AG04450 (cell line): ENCODE results near the gene GPR68. TPM values are rescaled to one million over a fixed set of nuclear protein-coding genes. Genes with fewer than 3 reads are reported as not detected.
"Not testable (repeated sequence)": the region's sequence is repeated elsewhere in the genome, so short reads cannot be mapped to it uniquely, and the experiment has no call there.

Experiments
- CTCF ChIA-PET: fragments of 300-600, 350-600 bp; formaldehyde crosslinking; extraction: SDS; loops from one replicate; lab custom pipeline; 2022; ENCODE audit warnings: antibody characterized with exemption, inconsistent platforms; lab: Charles Lee
- POLR2A ChIA-PET: fragments of 350-600 bp; formaldehyde crosslinking; extraction: SDS; loops from one replicate; lab custom pipeline; 2021; ENCODE audit warnings: antibody characterized with exemption, inconsistent platforms; lab: Yijun Ruan, JAX
- DNase-seq: peaks from one replicate; pipeline ENCODE4 v3.0.0-alpha.2; 2011; ENCODE audit warnings: low read depth, low spot score
- H3K27ac ChIP-seq: one replicate; pipeline ENCODE4 v1.5.1; 2012; ENCODE audit warnings: low read depth, low read length, control low read depth
- H3K27me3 ChIP-seq: one replicate; pipeline ENCODE4 v1.6.0; 2012; ENCODE audit warnings: low read length; ENCODE audit not compliant: control insufficient read depth, insufficient read depth
- H3K4me3 ChIP-seq: 2 replicates; pipeline ENCODE4 v1.5.1; 2011; ENCODE audit warnings: mild to moderate bottlenecking, low read depth, low read length, control low read depth
- H3K9me3 ChIP-seq: 2 replicates; pipeline ENCODE4 v1.5.1; 2012; ENCODE audit warnings: low read length; ENCODE audit not compliant: control insufficient read depth, insufficient read depth
- polyA plus RNA-seq: library from polyadenylated mRNA; depleted of rRNA; stranded (reverse); fragments of >200 nt; gene quantifications from 2 replicates; pipeline ENCODE4 v1.2.3, GENCODE V29; 2011
- TF ChIP-seq, protein P1 (sequence below): IDR thresholded peaks from 2 replicates; pipeline ENCODE4 v1.5.1; 2011; ENCODE audit warnings: low read depth, low read length, control low read depth, inconsistent platforms

GPR68 gene
- polyA plus RNA-seq, 1 experiment = 0.83 TPM

DNA sequence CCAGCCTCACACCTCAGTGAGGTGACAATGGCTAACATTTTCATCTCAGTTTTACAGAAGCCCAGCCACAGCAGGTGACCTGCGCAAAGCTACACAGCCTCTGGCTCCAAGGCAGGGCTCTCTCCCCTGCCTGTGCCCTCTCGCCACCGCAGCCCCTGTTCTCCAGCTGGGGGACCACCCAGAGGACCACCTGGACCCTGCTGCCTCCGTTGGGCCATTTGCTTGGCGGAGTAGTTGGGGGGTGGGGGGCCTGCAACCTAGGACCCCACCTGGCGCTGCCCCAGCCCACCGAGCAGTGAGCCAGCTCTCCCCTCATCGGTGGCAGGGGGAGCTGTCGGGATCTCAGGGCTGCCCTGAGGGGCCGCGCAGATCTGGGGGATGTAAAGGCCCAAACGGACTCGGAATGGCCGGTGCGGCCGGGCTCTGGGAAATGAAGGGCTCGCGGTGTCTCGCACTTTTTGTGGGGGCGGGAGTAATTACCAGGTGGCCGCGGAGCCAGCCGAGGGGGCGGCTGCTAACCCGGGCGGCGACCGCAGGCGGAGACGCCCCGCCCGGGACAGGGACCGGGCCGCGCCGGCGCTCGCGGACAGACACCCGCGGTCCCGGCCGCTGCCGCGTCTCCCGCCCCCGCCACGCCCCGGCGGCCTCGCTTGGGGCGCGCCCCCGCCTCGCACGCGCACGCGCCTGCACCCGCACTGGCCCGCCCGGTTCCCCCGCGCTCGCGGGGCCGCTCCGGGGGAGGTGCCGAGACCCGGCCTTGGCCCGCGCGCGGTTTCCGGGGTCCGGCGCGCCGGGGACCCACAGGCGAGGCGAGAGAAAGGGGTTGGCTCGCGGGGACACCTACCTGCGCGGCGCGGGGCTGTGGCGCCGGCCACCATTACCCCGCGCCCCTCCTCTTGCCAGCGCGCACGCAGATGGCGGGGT, 8.6 kb upstream of the GPR68 start:
- no peak for DNase-seq
- CTCF ChIA-PET = interaction anchor here (0.6 to 1.9 kb wide), 3 partner anchors 35 to 76 kb away, joined by 3 to 8 read pairs (median 6); no protein-coding TSS in a partner anchor
- Histone ChIP-seq H3K4me3 (peak overlapping the region; percentile 56), H3K27me3 (peaks cover 19% of the 10 kb centered on the region), H3K27ac (no peak overlapping the region), H3K9me3 (peaks cover 3% of the 10 kb centered on the region; the same call in 1 of the 2 replicates)
- TF ChIP-seq, protein P1, sequence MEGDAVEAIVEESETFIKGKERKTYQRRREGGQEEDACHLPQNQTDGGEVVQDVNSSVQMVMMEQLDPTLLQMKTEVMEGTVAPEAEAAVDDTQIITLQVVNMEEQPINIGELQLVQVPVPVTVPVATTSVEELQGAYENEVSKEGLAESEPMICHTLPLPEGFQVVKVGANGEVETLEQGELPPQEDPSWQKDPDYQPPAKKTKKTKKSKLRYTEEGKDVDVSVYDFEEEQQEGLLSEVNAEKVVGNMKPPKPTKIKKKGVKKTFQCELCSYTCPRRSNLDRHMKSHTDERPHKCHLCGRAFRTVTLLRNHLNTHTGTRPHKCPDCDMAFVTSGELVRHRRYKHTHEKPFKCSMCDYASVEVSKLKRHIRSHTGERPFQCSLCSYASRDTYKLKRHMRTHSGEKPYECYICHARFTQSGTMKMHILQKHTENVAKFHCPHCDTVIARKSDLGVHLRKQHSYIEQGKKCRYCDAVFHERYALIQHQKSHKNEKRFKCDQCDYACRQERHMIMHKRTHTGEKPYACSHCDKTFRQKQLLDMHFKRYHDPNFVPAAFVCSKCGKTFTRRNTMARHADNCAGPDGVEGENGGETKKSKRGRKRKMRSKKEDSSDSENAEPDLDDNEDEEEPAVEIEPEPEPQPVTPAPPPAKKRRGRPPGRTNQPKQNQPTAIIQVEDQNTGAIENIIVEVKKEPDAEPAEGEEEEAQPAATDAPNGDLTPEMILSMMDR = peak; percentile 26; the same call in 1 of the 2 replicates
- POLR2A ChIA-PET = no interaction called here

DNA sequence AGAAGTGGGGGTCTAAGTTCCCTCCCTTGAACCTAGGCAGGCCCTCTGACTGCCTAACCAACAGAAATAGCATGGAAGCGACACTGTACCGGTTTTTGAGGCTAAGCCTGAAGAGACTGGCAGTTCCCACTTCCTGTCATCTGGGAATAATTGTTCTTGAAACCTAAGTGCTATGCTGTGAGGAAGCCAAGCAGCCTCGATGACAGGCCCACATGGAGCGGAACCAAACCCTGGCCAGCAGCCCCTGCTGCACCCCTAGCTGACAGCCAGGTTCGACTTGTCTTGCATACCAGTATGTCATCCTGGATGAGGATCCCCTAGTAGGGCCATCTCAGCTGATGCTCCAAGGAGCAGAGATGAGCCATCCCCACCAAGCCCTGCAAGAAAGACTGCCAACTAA, 6.4 kb upstream of the GPR68 start:
- Histone ChIP-seq H3K4me3 (no peak overlapping the region), H3K27me3 (peaks cover 11% of the 10 kb centered on the region), H3K9me3 (peaks cover 3% of the 10 kb centered on the region; the same call in 1 of the 2 replicates), H3K27ac (no peak overlapping the region)
- no peak for DNase-seq
- ChIA-PET CTCF (interaction anchor here (0.8 kb wide), 1 partner anchor 78 kb away, joined by 5 read pairs; no protein-coding TSS in a partner anchor), POLR2A (no interaction called here)
- TF ChIP-seq, protein P1 = no peak

DNA sequence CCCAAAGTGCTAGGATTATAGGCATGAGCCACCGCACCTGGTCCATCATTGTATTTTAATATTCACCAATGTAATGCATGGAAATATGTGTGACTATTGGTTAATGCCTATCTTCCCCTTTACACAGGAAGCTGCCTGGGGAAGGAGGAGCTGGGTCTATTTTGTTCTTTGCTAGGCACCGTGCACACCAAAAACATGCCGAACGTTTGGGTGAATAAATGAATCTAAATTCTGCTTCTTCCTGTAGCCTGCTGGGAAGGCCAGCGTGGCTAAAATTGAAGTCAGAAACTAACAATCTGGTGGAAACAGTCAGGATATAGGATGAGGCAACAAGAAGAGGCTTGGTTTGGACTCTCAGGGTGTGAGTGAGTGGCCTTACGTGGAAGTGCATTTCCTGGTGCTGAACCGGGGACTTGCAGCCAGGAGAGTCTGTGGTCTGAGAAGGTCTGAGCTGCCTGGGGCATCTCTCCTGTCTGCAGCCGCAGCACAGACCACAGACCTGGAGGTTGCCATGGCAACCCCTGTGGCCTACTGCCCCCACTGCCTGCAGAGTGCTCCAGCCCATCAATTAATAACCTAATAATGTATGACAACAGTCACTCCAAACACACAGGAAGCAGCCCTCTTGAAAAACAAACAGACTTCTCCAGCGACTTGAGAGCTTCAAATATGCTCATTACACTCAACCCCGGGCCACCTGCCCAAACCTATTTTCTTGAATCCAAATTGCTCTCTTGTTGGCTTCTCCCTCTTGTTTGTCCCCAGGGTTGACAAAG, 5.5 kb upstream of the GPR68 start:
- POLR2A ChIA-PET = no interaction called here
- H3K27me3 ChIP-seq = peaks cover 11% of the 10 kb centered on the region
- H3K4me3 ChIP-seq = no peak overlapping the region
- no peak overlapping the region for H3K27ac ChIP-seq
- DNase-seq = no peak
- CTCF ChIA-PET = interaction anchor here (0.8 to 1.5 kb wide), 3 partner anchors 37 to 77 kb away, joined by 5 to 7 read pairs (median 6); no protein-coding TSS in a partner anchor
- TF ChIP-seq, protein P1 = no peak
- peaks cover 3% of the 10 kb centered on the region; the same call in 1 of the 2 replicates for H3K9me3 ChIP-seq

DNA sequence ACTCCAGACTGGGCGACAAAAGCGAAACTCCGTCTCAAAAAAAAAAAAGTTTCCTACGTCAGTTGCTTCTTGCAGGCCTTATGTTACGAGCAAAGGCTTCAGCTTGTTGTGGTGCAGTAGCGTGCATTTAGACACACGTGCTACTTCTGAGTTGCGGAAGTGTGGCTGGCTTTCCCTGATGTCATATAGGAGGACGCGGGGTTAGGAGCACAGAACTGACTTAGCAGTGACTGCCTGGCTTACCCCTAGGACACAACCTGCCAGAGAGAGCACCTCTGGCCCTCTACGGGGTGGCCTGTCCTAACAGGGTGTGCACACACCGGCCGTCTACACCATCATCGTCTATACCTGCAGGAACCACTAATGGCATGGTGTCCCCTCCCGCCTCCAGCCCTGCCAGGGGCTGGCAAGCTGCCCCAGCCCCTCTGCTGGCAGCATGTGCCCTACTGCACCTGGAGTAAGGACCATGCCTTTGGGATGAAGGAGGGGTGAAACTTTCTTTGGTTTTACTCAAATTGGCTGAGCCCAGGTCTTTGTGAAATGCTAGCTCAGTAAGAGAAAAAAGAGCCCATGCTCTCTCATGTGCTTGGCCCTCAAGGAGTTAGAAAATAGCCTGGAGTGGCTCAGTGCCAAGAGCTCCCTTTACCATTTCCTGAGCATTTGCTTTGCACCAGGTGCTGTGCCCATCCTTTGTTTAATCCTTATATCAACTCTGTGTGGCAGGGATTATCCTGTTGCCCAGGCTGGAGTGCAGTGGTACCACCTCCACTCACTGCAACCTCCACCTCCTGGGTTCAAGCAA, 1.7 kb upstream of the GPR68 start:
- TF ChIP-seq, protein P1 = no peak
- no peak overlapping the region for H3K27ac ChIP-seq
- no peak overlapping the region for H3K4me3 ChIP-seq
- H3K27me3 ChIP-seq = no peaks in the 10 kb centered on the region
- no peak for DNase-seq
- ChIA-PET POLR2A (no interaction called here), CTCF (no interaction called here)
- H3K9me3 ChIP-seq = no peaks in the 10 kb centered on the region

DNA sequence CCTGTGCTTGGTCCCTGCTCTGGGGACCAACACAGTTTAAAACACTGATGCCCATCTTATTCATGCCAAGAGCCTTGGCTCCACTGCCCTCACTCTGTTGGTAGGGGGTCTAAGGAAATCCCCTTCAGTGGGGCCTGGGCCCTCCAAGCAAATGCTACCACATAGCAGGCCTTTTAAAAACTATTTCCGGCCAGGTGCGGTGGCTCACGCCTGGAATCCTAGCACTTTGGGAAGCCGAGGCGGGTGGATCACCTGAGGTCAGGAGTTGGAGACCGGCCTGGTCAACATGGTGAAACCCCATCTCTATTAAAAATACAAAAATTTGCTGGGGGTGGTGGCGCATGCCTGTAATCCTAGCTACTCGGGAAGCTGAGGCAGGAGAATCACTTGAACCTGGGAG, 1.1 kb upstream of the GPR68 start:
- CTCF ChIA-PET = interaction anchor here (2.2 kb wide), 1 partner anchor 72 kb away, joined by 9 read pairs; no protein-coding TSS in a partner anchor
- POLR2A ChIA-PET, DNase-seq, H3K27me3 ChIP-seq, H3K4me3 ChIP-seq, H3K27ac ChIP-seq, H3K9me3 ChIP-seq: not testable (repeated sequence)
